GM23248 (cell line): Measurements from ENCODE around the gene L3MBTL1.

Experiments
- EZH2 ChIP-seq: fragments of 200-600 bp; sonication (generic); IDR thresholded peaks from 2 replicates; pipeline ENCODE4 v1.6.1; 2018; ENCODE audit warnings: antibody characterized with exemption, mild to moderate bottlenecking; ENCODE audit not compliant: insufficient read depth, poor library complexity, severe bottlenecking
- EZH2phosphoT487 ChIP-seq: fragments of 200-600 bp; sonication (generic); IDR thresholded peaks from 2 replicates; pipeline ENCODE4 v1.6.1; 2018; ENCODE audit warnings: antibody characterized with exemption, moderate library complexity, mild to moderate bottlenecking, low read depth; ENCODE audit not compliant: insufficient read depth

- TF ChIP-seq EZH2 = no peak
- no peak for TF ChIP-seq EZH2phosphoT487
These were observed 46.9 kb downstream of the L3MBTL1 start for GRCh38 chr20:43554369-43554768.
